Bronchus fibroblast of lung (primary cell): ENCODE data around the gene CCL21. TPM values are rescaled to one million over a fixed set of nuclear protein-coding genes. Genes with fewer than 3 reads are reported as not detected.

Source experiments
- total RNA-seq: library from RNA; depleted of rRNA; stranded (reverse); fragments of >200 nt; gene quantifications from 2 replicates; pipeline ENCODE4 v1.2.3, GENCODE V29; 2015

The CCL21 gene
- total RNA-seq = not detected in 2 replicates

GRCh38 chr9:34710023-34710422 is at the start of gene CCL21:
TSS of gene CCL21 (minus strand) at chr9:34710136. CDS start at chr9:34710066, 70 bp downstream.

GRCh38 chr9:34690983-34691935 is 18.7 kb downstream of the CCL21 start, which contains the start of gene CCL19:
TSS of gene CCL19 (minus strand) at chr9:34691276. CDS start at chr9:34691139, 137 bp downstream.

GRCh38 chr9:34662526-34663302 is 47.2 kb downstream of the CCL21 start, which contains the start of gene CCL27:
TSS of gene CCL27 (minus strand) at chr9:34662657. CDS start at chr9:34662633, 24 bp downstream.

Other genes starting within 250 kb of the CCL21 start
- not detected in 2 replicates for gene ENHO, start 187.1 kb downstream of the CCL21 start, total RNA-seq
- gene CNTFR, start 120.4 kb downstream of the CCL21 start, total RNA-seq = not detected in 2 replicates
- gene RPP25L, start 98.0 kb downstream of the CCL21 start, total RNA-seq = 33.7 and 35.5 TPM in 2 replicates
- gene DCTN3, start 89.6 kb downstream of the CCL21 start, total RNA-seq = 125 and 175 TPM in 2 replicates
- not detected in 2 replicates for gene ARID3C, start 81.1 kb downstream of the CCL21 start, total RNA-seq
- 223 and 227 TPM in 2 replicates for gene SIGMAR1, start 72.3 kb downstream of the CCL21 start, total RNA-seq
- 15.5 and 18.5 TPM in 2 replicates for gene GALT, start 63.5 kb downstream of the CCL21 start, total RNA-seq
- 13.8 and 16.5 TPM in 2 replicates for gene IL11RA, start 58.0 kb downstream of the CCL21 start, total RNA-seq
- gene CCL27, start 47.5 kb downstream of the CCL21 start, total RNA-seq = not detected in 2 replicates
- gene CCL19, start 18.9 kb downstream of the CCL21 start, total RNA-seq = not detected in 2 replicates
- 0.17 and 0.74 TPM in 2 replicates for gene PHF24, start 248.1 kb upstream of the CCL21 start, total RNA-seq